Endothelial cell of umbilical vein (primary cell): ENCODE data around the gene RAD51B. TPM values are rescaled to one million over a fixed set of nuclear protein-coding genes. Genes with fewer than 3 reads are reported as not detected.

Experiments used
- BruUV-seq: library from RNA; stranded (reverse); fragments of 400-500 nt; replicated peaks from 2 replicates; lab custom pipeline; 2021; lab: Mats Ljungman, UMichigan
- CTCF ChIA-PET: fragments of 300-600, 350-600 bp; sonication (Branson Sonifier 250); formaldehyde crosslinking; loops from one replicate; lab custom pipeline; 2021; ENCODE audit warnings: antibody characterized with exemption, inconsistent platforms; lab: Charles Lee
- POLR2A ChIA-PET: fragments of 300-600, 350-600 bp; sonication (Branson Sonifier 250); formaldehyde crosslinking; loops from one replicate; lab custom pipeline; 2021; ENCODE audit warnings: antibody characterized with exemption, inconsistent platforms; lab: Charles Lee
- DNase-seq: peaks from one replicate; pipeline ENCODE4 v3.0.0-alpha.2; 2011; ENCODE audit warnings: low read depth, low spot score
- FAIRE-seq: peaks from 2 replicates; lab custom pipeline; 2011; peaks lifted over from hg19 to GRCh38; lab: Jason Lieb, UNC
- H2AFZ ChIP-seq: 2 replicates; pipeline ENCODE4 v1.6.0; 2012; ENCODE audit warnings: low read depth, low read length, control low read depth, inconsistent platforms
- H3K27ac ChIP-seq: 2 replicates; pipeline ENCODE4 v1.5.1; 2011; ENCODE audit warnings: low read depth, mild to moderate bottlenecking, control low read depth, low read length, moderate library complexity; ENCODE audit not compliant: insufficient read depth
- H3K27me3 ChIP-seq, 2 experiments: 2 replicates each; pipeline versions ENCODE4 v1.6.0 to v1.6.1; 2011; ENCODE audit warnings: low read length in 2 of 2, mixed read lengths in 1 of 2; ENCODE audit not compliant: control insufficient read depth in 2 of 2, insufficient read depth in 2 of 2
- H3K36me3 ChIP-seq, 2 experiments: 2 replicates in 1 of 2; 3 replicates in 1 of 2; pipeline ENCODE4 v1.5.1; 2011; ENCODE audit warnings: low read length in 2 of 2, mild to moderate bottlenecking in 1 of 2, moderate library complexity in 1 of 2; ENCODE audit not compliant: control insufficient read depth in 2 of 2, insufficient read depth in 2 of 2; ENCODE audit errors: extremely low read depth in 1 of 2
- H3K4me1 ChIP-seq: 3 replicates; pipeline ENCODE4 v1.5.1; 2011; ENCODE audit warnings: mild to moderate bottlenecking, low read length; ENCODE audit not compliant: control insufficient read depth, insufficient read depth; ENCODE audit errors: extremely low read depth
- H3K4me2 ChIP-seq: 2 replicates; pipeline ENCODE4 v1.6.1; 2011; ENCODE audit warnings: low read length, control low read depth, mixed read lengths; ENCODE audit not compliant: insufficient read depth
- H3K4me3 ChIP-seq, 3 experiments: fragments of 200-600 bp in 1 of 3; sonication (generic), shearing (Covaris generic) in 1 of 3; replicated peaks in 1 of 3; 2 replicates each; pipeline ENCODE4 v1.5.1; 2011 to 2016; ENCODE audit warnings: control low read depth in 3 of 3, low read length in 3 of 3, mild to moderate bottlenecking in 2 of 3, inconsistent platforms in 1 of 3, low read depth in 1 of 3, moderate library complexity in 1 of 3; ENCODE audit not compliant: insufficient read depth in 1 of 3
- H3K79me2 ChIP-seq: 2 replicates; pipeline ENCODE4 v1.6.0; 2012; ENCODE audit warnings: low read length, inconsistent platforms; ENCODE audit not compliant: control insufficient read depth, insufficient read depth
- H3K9ac ChIP-seq: replicated peaks from 2 replicates; pipeline ENCODE3; 2011; ENCODE audit warnings: low read length, control low read depth; ENCODE audit not compliant: insufficient read depth; ENCODE audit errors: extremely low read depth
- H3K9me1 ChIP-seq: replicated peaks from 3 replicates; pipeline ENCODE4 v1.6.0; 2011; ENCODE audit warnings: mild to moderate bottlenecking, low read length; ENCODE audit not compliant: control insufficient read depth, insufficient read depth; ENCODE audit errors: extremely low read depth
- H3K9me3 ChIP-seq: replicated peaks from 2 replicates; pipeline ENCODE4 v1.5.1; 2012; ENCODE audit warnings: low read length, inconsistent platforms; ENCODE audit not compliant: control insufficient read depth, insufficient read depth
- H4K20me1 ChIP-seq: replicated peaks from 2 replicates; pipeline ENCODE3; 2011; ENCODE audit warnings: mild to moderate bottlenecking, low read length; ENCODE audit not compliant: control insufficient read depth, insufficient read depth; ENCODE audit errors: extremely low read depth
- CTCF ChIP-seq, 2 donors: IDR thresholded peaks; 1 replicate in 1 of 2; 2 replicates in 1 of 2; pipeline ENCODE4 v1.5.1; 2011; ENCODE audit warnings: low read length in 2 of 2, mild to moderate bottlenecking in 2 of 2, moderate library complexity in 2 of 2, control low read depth in 1 of 2, inconsistent platforms in 1 of 2, low read depth in 1 of 2; ENCODE audit not compliant: insufficient read depth in 1 of 2; ENCODE audit errors: extremely low read depth in 1 of 2
- EZH2 ChIP-seq: IDR thresholded peaks from 2 replicates; pipeline ENCODE4 v1.6.1; 2012; ENCODE audit warnings: borderline replicate concordance, low read depth, mild to moderate bottlenecking, moderate library complexity, low read length, inconsistent platforms; ENCODE audit not compliant: severe bottlenecking
- GATA2 ChIP-seq: IDR thresholded peaks from 2 replicates; pipeline ENCODE4 v1.7.0; 2011; ENCODE audit warnings: low read depth, mild to moderate bottlenecking, moderate library complexity, mixed read lengths, low read length; ENCODE audit not compliant: insufficient read length, insufficient read depth
- JUN ChIP-seq: IDR thresholded peaks from 2 replicates; pipeline ENCODE4 v1.6.1; 2011; ENCODE audit warnings: borderline replicate concordance, low read depth; ENCODE audit not compliant: insufficient read length, insufficient read depth
- MAX ChIP-seq: IDR thresholded peaks from 2 replicates; pipeline ENCODE4 v1.6.1; 2011; ENCODE audit not compliant: insufficient read depth, insufficient read length
- MYC ChIP-seq: IDR thresholded peaks from one replicate; pipeline ENCODE4 v1.6.1; 2011; ENCODE audit warnings: mild to moderate bottlenecking, low read depth, low read length
- dilution Hi-C: fragments of 300-500 bp; cut with MboI; formaldehyde crosslinking; loops from one replicate; pipeline ENCODE4 v1.15.0; 2019; ENCODE audit warnings: low sequenced_read_pairs; ENCODE audit not compliant: extremely low pct_ligation_motif_present
- intact Hi-C: fragments of 100-400 bp; cut with micrococcal nuclease; formaldehyde crosslinking; loops from one replicate; pipeline ENCODE4 v1.10.0; 2022
- polyA plus RNA-seq, 4 experiments: library from polyadenylated mRNA; depleted of rRNA in 3 of 4; stranded (reverse) in 3 of 4; unstranded in 1 of 4; fragments of >200 nt; gene quantifications; 2 replicates each; pipeline versions ENCODE4 v1.2.1 to v1.2.3, GENCODE V29; 2011 to 2012; ENCODE audit warnings: missing spikeins in 1 of 4
- total RNA-seq: library from RNA; stranded (reverse); gene quantifications from 2 replicates; pipeline ENCODE4 v1.2.3, GENCODE V29; 2021

The RAD51B gene
- total and polyA plus RNA-seq, 2 donors (not counting 3 experiments of a cell fraction or from before 2014, with no cell fraction given), result 3.9 to 19.0 TPM

GRCh38 chr14:68239988-68240771, 420.6 kb downstream of the RAD51B start:
- Histone ChIP-seq H3K4me2 (no peak overlapping the region), H3K9me1 (no peaks in the 10 kb centered on the region), H3K36me3 (no peaks in the 10 kb centered on the region), H3K4me3 (no peak overlapping the region), H3K4me1 (peaks cover 8% of the 10 kb centered on the region), H3K27ac (no peak overlapping the region), H3K9me3 (no peaks in the 10 kb centered on the region), H3K27me3 (no peaks in the 10 kb centered on the region), H2AFZ (no peak overlapping the region), H4K20me1 (no peaks in the 10 kb centered on the region), H3K79me2 (no peaks in the 10 kb centered on the region), H3K9ac (no peak overlapping the region)
- TF ChIP-seq JUN (no peak), MYC (no peak), EZH2 (no peak), GATA2 (no peak), MAX (no peak), CTCF (IDR thresholded peaks at IDR 0.05; ENCODE audit: extremely low read depth in 1 of 2, insufficient read depth in 1 of 2, low read depth in 1 of 2, low read length in 2 of 2) (no peak)
- DNase-seq (peak; percentile 39), FAIRE-seq (no peak)
- dilution Hi-C loops (no loop called here), intact Hi-C loops (no loop called here)
- ChIA-PET CTCF (interaction anchor here (0.8 to 1.3 kb wide), 3 partner anchors 116 to 298 kb away, joined by 3 read pairs; no protein-coding TSS in a partner anchor), POLR2A (no interaction called here)
- BruUV-seq, result no TSS peak
